ENCODE data around the gene RHEB.

The RHEB gene

GRCh38 chr7:151429560-151430331, 89.9 kb downstream of the RHEB start:
- DNase-seq = peak; percentile 22

DNA sequence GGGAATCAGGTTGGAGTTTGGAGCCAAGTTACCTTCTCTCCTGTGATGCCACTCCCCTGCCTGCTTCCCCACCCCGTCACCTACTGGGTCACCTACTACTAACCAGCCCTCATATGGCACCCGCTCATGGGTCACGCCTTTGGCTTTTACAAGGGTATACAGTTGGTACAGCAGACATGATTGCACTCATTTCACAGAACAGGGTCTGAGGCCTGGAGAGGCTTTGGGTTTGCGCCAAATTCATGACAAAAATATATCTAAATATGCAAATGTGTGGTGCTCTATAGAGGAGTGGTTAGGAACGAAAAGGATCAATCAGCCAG, 90.5 kb downstream of the RHEB start:
- no peak for DNase-seq

GRCh38 chr7:151428378-151429236, 91.1 kb downstream of the RHEB start:
- DNase-seq = no peak

DNA sequence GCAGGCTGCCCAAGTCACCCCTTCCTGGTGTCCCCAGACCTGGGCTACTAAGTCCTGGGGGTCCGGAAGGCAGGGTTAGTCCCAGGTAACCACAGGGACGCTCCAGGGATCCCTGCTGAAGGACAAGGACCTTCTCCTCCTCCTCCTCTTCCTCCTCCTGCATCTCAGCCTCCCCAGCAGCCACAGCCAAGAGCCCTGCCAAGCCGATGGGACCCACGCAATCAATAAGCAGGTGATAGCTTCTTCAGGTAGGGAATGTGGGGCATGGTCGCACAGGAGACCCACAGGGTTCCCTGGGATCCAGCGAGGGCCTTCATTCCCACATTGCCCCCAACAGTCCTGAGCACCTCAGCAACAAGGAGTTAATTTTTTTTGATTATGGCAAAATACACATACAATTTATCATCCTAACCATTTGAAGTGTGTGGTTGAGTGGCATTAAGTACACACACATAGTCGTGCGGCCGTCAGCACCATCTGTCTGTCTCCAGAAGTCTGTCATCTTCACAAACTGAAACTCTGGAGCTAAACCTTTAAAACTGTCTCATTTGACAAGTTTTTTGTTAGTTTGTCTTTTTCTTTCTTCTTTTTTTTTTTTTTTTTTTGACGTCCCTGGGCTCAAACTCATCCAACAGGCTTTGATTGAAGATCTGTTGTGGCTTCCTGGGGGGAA, 91.9 kb downstream of the RHEB start:
- no peak for DNase-seq

DNA sequence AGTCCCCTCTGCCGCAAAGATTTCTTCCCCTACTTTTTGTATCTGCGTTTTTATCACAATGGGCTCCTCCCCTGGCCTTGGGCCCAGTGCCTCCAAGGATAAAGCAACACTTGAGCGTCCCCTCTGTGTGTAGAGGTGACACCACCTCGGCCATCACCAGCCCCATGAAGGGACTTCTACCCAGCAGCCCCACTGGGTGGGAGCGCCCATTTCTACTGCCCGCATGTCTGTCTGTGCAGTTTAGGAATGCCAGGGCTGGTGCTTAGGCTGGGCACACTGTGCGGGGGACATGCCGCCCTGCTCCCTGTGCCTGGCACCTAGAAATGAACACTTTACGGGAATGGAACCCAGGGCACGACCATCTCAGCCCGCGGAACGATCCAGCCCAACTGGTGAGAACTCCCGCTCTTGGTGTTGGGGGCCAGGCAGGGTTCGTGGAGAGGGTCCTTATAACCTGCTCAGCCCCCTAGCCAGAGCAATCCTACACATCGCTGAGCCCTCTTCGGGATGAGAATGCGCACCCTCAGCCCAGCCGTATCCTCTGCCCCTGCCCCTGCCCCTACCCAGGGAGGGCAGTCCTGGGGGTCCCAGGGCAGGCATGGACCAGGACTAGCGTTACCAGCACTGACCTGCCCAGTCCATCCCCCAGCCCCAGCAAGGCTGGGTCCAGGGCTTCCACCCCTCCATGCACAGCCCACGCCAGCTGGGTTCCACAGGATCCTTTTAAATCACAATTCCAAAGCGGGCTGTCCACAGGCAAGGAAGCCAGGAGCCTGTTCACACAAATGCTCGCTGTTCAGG, 92.6 kb downstream of the RHEB start:
- no peak for DNase-seq

- no peak for DNase-seq
Measured at GRCh38 chr7:151426441-151426903, 93.2 kb downstream of the RHEB start.

- no peak for DNase-seq
Measured at GRCh38 chr7:151425670-151426440, 93.8 kb downstream of the RHEB start.

DNA sequence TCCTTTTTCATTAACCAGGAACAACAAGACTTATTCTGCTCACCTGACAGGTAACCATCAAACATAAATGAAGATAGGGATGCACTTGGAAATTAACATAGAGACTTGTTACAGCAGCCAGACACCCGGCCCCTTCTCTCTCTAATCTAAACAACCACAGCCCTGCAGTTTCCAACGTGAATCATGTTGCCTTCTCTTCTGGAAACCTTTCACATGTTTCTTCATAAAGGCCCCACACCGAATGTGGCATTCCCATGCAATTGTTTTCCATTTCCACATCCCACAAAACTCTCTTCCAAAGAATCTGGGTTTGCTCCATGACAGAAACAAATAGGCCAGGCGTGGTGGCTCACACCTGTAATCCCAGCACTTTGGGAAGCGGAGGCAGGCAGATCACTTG, 94.9 kb downstream of the RHEB start:
- DNase-seq = no peak

- no peak for DNase-seq
Measured at GRCh38 chr7:151423936-151424335, 95.8 kb downstream of the RHEB start.

DNA sequence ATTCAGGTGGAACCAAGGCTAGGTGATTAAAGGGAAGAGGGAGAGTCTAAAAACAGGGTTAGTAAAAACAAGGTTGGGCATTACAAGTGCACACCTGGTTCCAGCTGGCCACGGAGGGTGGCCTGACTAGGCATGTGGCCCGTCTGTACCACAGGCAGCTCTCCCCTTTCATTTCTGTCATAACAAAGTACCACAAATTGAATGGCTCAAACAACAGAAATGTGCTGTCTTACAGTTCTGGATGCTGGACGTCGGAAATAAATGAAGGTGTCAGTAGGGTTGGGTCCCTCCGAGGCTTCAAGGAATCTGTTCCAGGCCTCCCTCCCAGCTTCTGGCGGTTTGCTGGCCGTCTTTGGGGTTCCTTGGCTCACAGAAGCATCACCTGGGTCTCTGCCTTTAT, 96.5 kb downstream of the RHEB start:
- no peak for DNase-seq

DNA sequence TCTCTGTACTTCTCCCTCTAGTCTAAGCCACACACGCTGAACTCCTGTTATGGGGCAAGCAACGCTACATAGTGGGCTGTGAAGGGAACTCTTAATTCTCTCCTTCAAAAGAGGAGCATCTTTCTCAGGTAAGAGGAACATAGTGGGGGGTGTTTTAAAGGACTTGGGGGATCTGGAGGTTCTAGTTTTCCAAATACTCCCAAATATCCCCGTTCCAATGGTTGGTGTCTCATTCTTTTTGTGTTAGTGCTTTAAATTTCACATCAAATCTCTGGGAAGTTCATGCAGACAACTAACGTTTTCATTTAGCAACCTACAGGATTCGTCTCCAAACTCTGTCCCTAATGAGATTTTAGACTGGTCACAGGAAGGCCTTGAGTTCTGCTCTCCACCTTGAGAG, 97.5 kb downstream of the RHEB start:
- no peak for DNase-seq

GRCh38 chr7:151420144-151420543, 99.6 kb downstream of the RHEB start:
- no peak for DNase-seq

DNA sequence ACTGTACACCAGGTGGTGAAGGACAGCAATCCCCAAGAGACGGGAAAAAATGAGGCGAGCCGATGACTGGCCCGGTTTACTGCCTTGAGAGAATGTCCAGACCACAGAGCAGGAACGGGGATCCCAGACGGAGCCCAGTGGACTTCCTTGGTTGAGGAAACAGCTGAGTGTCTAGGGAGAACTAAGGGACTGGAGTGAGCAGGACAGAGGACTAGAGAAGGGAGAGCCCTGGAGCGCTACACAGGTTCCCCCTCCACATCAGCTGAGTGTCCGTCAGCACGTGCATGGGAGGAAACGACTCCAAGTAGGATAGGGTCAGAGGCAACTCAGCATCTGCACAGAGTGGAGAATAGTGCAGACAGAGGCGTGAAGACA, 102.8 kb downstream of the RHEB start:
- DNase-seq = no peak

DNA sequence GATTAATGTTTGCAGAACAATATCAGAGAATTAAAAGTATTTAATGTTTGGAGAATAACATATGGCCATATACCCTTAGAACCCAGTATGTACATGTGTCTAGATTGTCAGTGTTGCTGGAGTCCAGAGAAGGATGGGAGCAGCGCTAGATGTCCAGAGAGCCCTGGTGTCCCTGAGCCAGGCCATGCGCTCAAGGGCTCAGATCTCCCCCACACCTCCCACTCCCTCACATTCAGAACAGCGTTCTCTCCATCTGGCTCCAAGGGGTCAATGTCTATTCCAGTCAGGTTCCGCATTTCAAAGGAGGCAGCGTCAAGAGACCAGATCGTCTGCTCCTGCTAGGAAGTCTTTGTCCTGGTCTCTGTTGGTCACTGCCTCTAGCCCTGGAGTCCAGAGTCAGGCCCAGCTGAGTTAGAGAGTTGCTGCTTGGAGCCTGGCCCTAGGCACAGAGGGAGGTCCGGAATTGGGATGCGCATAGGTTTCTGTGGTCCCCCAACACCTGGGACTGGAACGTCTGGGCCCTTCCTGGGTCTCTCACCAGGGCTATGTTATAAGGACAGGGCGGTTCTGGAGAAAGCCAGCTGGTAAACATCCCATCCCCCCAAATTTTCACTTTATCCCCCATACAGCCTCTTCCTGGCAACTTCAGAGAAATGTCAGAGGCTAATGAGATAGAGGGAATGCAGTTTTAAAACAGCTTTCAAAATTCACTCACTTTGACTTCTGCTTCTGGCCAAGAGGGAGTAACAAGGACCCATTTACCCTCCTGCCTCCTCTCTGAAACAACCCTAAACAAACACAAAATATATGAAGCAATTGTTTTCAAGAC, 103.4 kb downstream of the RHEB start:
- no peak for DNase-seq

All from stimulated activated CD4-positive, alpha-beta T cell treated with anti-CD3 and anti-CD28 coated beads, Interleukin-1b, Interleukin-23, amount 100 ng/mL, for 48 hours (primary cell).